HepG2 (cell line): ENCODE data around the gene MFAP1. TPM values are rescaled to one million over a fixed set of nuclear protein-coding genes. Genes with fewer than 3 reads are reported as not detected.

Source experiments
- AKAP8 ChIP-seq: sonication (generic); formaldehyde crosslinking; IDR thresholded peaks from 2 replicates; pipeline ENCODE4 v1.5.1; 2020; ENCODE audit warnings: mild to moderate bottlenecking, missing genetic modification reagents
- ARNT ChIP-seq: fragments of 450-650 bp; IDR thresholded peaks from 2 replicates; pipeline ENCODE4 v1.6.1; 2017
- CHCHD3 ChIP-seq: sonication (generic); formaldehyde crosslinking; IDR thresholded peaks from 2 replicates; pipeline ENCODE4 v1.8.0; 2022; ENCODE audit warnings: mild to moderate bottlenecking, missing genetic modification reagents, moderate library complexity
- DRAP1 ChIP-seq: IDR thresholded peaks from 2 replicates; pipeline ENCODE4 v1.6.1; 2016; ENCODE audit warnings: missing genetic modification reagents, missing compliant biosample characterization
- ESRRA ChIP-seq: sonication (generic); formaldehyde crosslinking; IDR thresholded peaks from 2 replicates; pipeline ENCODE4 v1.5.1; 2020; ENCODE audit warnings: mild to moderate bottlenecking, low read depth, missing genetic modification reagents
- HOXA5 ChIP-seq: sonication (generic); formaldehyde crosslinking; IDR thresholded peaks from 2 replicates; pipeline ENCODE4 v1.4.0; 2020; ENCODE audit warnings: missing genetic modification reagents
- JUNB ChIP-seq: sonication (generic); formaldehyde crosslinking; IDR thresholded peaks from 2 replicates; pipeline ENCODE4 v1.8.0; 2022; ENCODE audit warnings: missing genetic modification reagents, mild to moderate bottlenecking, borderline replicate concordance
- KDM3A ChIP-seq: IDR thresholded peaks from 2 replicates; pipeline ENCODE4 v1.6.1; 2018; ENCODE audit warnings: low read depth, missing compliant biosample characterization
- MBD4 ChIP-seq: IDR thresholded peaks from 2 replicates; pipeline ENCODE4 v1.6.1; 2012; ENCODE audit warnings: low read length, inconsistent platforms, borderline replicate concordance
- NFE2L2 ChIP-seq: fragments of 150-350 bp; IDR thresholded peaks from 2 replicates; pipeline ENCODE4 v1.6.1; 2014; ENCODE audit warnings: low read length
- NR2C2 ChIP-seq: sonication (generic); formaldehyde crosslinking; IDR thresholded peaks from 2 replicates; pipeline ENCODE4 v1.4.0; 2020; ENCODE audit warnings: missing genetic modification reagents, mild to moderate bottlenecking, moderate library complexity, borderline replicate concordance
- PHF21A ChIP-seq: sonication (generic); formaldehyde crosslinking; IDR thresholded peaks from 2 replicates; pipeline ENCODE4 v1.5.0; 2020; ENCODE audit warnings: mild to moderate bottlenecking, missing genetic modification reagents
- PHF5A ChIP-seq: IDR thresholded peaks from one replicate; pipeline ENCODE4 v1.6.1; 2018; ENCODE audit warnings: low read depth, missing genetic modification reagents; ENCODE audit not compliant: unreplicated experiment
- PRPF4 ChIP-seq: fragments of 200-400 bp; formaldehyde crosslinking; IDR thresholded peaks from 2 replicates; pipeline ENCODE4 v1.6.1; 2016; ENCODE audit warnings: low read length, low read depth; ENCODE audit not compliant: poor library complexity, severe bottlenecking
- TEF ChIP-seq: sonication (generic); formaldehyde crosslinking; IDR thresholded peaks from 2 replicates; pipeline ENCODE4 v1.5.0; 2020; ENCODE audit warnings: missing genetic modification reagents
- TRAFD1 ChIP-seq: sonication (generic); formaldehyde crosslinking; IDR thresholded peaks from 2 replicates; pipeline ENCODE4 v1.5.1; 2020; ENCODE audit warnings: missing genetic modification reagents, mild to moderate bottlenecking, borderline replicate concordance
- TRIM22 ChIP-seq: fragments of 450-650 bp; IDR thresholded peaks from 2 replicates; pipeline ENCODE4 v1.6.1; 2017
- ZBTB43 ChIP-seq: sonication (generic); formaldehyde crosslinking; conservative IDR thresholded peaks from 2 replicates; pipeline ENCODE4 v1.4.0; 2020; ENCODE audit warnings: missing genetic modification reagents
- ZFY ChIP-seq: sonication (generic); formaldehyde crosslinking; IDR thresholded peaks from 2 replicates; pipeline ENCODE4 v1.4.0; 2020; ENCODE audit warnings: missing genetic modification reagents
- ZNF207 ChIP-seq: fragments of 450-650 bp; IDR thresholded peaks from 2 replicates; pipeline ENCODE4 v1.6.1; 2016; ENCODE audit warnings: antibody characterized with exemption, borderline replicate concordance
- ZNF354B ChIP-seq: sonication (generic); formaldehyde crosslinking; IDR thresholded peaks from 2 replicates; pipeline ENCODE4 v1.8.0; 2022; ENCODE audit warnings: mild to moderate bottlenecking, missing genetic modification reagents
- ZNF547 ChIP-seq: sonication (generic); formaldehyde crosslinking; IDR thresholded peaks from 2 replicates; pipeline ENCODE4 v1.5.1; 2020; ENCODE audit warnings: mild to moderate bottlenecking, missing genetic modification reagents
- ZNF552 ChIP-seq: sonication (generic); formaldehyde crosslinking; IDR thresholded peaks from 2 replicates; pipeline ENCODE4 v1.9.0; 2022; ENCODE audit warnings: missing genetic modification reagents, mild to moderate bottlenecking, borderline replicate concordance
- ZNF720 ChIP-seq: sonication (generic); formaldehyde crosslinking; IDR thresholded peaks from 2 replicates; pipeline ENCODE4 v1.4.0; 2020; ENCODE audit warnings: missing genetic modification reagents
- ZSCAN12 ChIP-seq: sonication (generic); formaldehyde crosslinking; IDR thresholded peaks from 2 replicates; pipeline ENCODE4 v1.9.0; 2021; ENCODE audit warnings: mild to moderate bottlenecking, missing genetic modification reagents
- polyA plus RNA-seq, 8 experiments: library from polyadenylated mRNA; depleted of rRNA in 3 of 8; stranded (reverse) in 7 of 8; unstranded in 1 of 8; fragments of >200 nt; fragmentation: Illumina TruSeq in 4 of 8; extraction: Trizol in 4 of 8; gene quantifications; 2 replicates each; pipeline versions ENCODE4 v1.2.1 to v1.2.3, GENCODE V29; 2011 to 2016; ENCODE audit warnings: low read depth in 4 of 8, missing spikeins in 1 of 8, mixed read lengths in 1 of 8; ENCODE audit not compliant: insufficient read depth in 1 of 8
- total RNA-seq, 5 experiments: library from RNA; depleted of rRNA; stranded (reverse); fragments of >200 nt; fragmentation: Illumina TruSeq; extraction: Trizol; gene quantifications; 2 replicates each; pipeline ENCODE4 v1.2.3, GENCODE V29; 2016; ENCODE audit warnings: low read depth in 1 of 5

Gene MFAP1
- total and polyA plus RNA-seq, 2 of the 13 experiments (the other 11 are each of a cell fraction or from before 2014, with no cell fraction given): 11.8 to 39.5 TPM

- no peak for TF ChIP-seq NR2C2 (CRISPR knock-in tag)
- TF ChIP-seq ZNF547 (CRISPR knock-in tag): no peak
- peak; percentile 64 for TF ChIP-seq PHF21A (CRISPR knock-in tag)
- TF ChIP-seq PRPF4: no peak
- no peak for TF ChIP-seq ZNF720 (CRISPR knock-in tag)
- TF ChIP-seq ZBTB43: peak; percentile 61; the same call in 1 of the 2 replicates
- no peak for TF ChIP-seq ARNT
- no peak for TF ChIP-seq ZNF207
- 0 out of 2 replicates have a peak, but pooled peaks have one; percentile 44 for TF ChIP-seq HOXA5
- peak; percentile 65; the same call in 1 of the 2 replicates for TF ChIP-seq DRAP1
- TF ChIP-seq TEF (CRISPR knock-in tag): no peak
- TF ChIP-seq KDM3A (CRISPR knock-in tag): 0 out of 2 replicates have a peak, but pooled peaks have one; percentile 43
- TF ChIP-seq CHCHD3 (CRISPR knock-in tag): no peak
- TF ChIP-seq MBD4: no peak
- TF ChIP-seq ESRRA (CRISPR knock-in tag): no peak
- TF ChIP-seq TRIM22: no peak
- TF ChIP-seq ZNF552 (CRISPR knock-in tag): peak; percentile 67; the same call in 1 of the 2 replicates
- no peak for TF ChIP-seq NFE2L2
- no peak; the same call in 1 of the 2 replicates for TF ChIP-seq TRAFD1 (CRISPR knock-in tag)
- TF ChIP-seq AKAP8 (CRISPR knock-in tag): no peak
- TF ChIP-seq ZNF354B (CRISPR knock-in tag): no peak
- TF ChIP-seq ZFY: peak; percentile 72; the same call in 1 of the 2 replicates
- TF ChIP-seq ZSCAN12: no peak
- no peak for TF ChIP-seq PHF5A
- no peak for TF ChIP-seq JUNB (CRISPR knock-in tag)
Measured at GRCh38 chr15:43824302-43825246, at the start of gene MFAP1 (continued).
